ENCODE measurements around the gene CLEC1A.
"Not testable (repeated sequence)": the region's sequence is repeated elsewhere in the genome, so short reads cannot be mapped to it uniquely, and the experiment has no call there.

Gene CLEC1A

DNA sequence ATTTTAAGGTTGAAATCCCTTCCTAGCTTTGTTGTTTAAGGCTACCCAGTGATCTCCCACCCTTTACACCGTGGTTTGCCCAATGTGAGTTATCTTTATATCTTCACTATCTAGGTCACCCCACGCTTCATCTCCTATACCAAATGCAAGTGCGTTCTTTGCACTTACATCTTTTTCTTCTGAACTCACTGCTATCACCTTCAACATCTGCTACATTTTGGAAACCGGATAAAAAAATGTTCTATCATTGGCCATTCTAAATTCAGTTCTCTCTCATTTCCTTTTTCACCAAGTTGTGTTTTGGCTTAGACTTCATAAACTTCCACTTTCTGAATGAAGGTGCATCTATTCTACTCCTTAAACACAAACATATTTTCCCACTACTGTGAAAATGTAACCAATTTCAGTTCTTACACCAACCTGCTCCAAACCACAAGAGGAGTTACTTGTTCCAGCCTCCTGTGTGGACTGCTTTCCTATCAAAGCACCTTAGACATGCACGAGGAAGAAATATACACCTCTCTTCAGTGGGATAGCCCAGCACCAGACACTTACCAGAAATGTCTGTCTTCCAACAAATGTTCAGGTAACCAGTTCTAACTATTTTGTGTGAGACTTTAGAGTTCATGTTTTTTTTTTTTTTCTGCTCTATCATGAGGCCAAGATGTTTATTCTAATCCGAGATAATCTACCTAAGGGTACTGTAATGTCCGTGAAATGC is 46.4 kb downstream of the CLEC1A start:
- in situ Hi-C loops (cut with MboI; ENCODE audit: low sequenced_read_pairs), result no loop called here

DNA sequence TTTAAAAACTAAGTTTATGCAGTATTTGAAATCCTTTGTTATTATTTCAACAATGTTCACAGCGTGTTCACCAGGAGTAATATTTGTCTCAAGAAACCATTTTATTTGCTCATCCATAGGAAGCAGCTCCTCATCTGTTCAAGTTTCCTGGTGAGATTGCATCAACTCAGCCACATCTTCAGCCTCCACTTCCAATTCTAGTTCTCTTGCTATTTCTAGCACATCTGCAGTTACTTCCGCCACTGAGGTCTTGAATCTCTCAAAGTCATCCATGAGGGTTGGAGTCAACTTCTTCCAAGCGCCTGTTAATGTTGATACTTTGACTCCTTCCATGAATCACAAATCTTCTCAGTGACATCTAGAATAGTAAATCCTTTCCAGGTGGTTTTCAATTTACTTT is 50.3 kb downstream of the CLEC1A start:
- in situ Hi-C loops (cut with MboI; ENCODE audit: low sequenced_read_pairs), result no loop called here

DNA sequence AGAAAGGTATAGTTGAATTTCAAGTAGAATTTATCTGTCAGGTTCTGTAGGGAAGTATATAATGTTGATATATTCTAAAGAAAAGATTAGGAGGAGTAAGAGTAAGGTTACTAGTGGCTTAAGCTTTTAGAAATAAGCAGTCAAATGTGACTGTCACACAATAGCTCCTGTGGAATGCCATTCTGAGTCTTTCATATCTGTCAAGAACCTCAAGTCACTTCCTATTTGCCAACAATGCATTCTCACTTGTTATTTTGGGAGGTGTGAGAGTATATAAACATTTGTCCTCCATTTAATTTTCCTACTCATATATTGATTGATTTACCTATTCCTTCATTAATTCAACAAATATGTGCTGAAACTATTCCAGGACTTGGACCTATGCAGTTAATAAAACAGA is 56.6 kb downstream of the CLEC1A start:
- in situ Hi-C loops (cut with MboI; ENCODE audit: low sequenced_read_pairs), result no loop called here

DNA sequence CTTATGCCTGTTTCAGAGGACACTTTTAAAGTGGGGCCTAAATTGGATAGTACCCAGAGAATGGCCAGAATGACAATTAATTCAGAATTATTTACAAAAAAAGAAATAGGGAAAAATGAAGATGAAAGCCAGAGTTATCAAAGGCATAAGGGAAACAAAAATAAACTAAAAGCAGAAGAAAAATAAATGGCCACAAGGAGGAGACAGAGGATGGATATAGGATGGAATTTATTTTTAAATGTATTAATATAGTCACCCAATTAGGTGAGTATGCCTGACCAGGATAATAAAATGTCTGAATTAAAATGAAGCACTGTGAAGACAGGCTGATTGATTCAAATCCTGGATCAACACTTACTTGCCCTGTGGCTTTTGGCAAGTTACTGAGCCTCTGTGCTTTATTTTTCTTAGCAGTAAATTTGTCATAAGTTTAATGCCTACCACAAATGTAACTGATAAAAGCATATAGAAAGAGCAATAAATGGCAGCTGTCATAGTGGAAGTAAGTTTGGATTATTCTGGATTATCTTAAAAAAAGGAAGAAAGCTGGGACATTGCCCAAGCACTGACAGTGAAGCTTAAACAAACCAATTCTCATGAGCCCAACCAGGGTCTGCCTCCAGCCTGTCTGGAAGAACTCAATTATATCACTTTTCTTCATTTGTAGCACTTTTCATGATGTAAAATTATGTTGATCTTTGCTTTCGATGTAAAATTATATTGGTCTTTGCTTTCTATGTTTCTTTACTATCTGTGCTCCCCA is 64.8 kb downstream of the CLEC1A start:
- in situ Hi-C loops (cut with MboI; ENCODE audit: low sequenced_read_pairs), result no loop called here

DNA sequence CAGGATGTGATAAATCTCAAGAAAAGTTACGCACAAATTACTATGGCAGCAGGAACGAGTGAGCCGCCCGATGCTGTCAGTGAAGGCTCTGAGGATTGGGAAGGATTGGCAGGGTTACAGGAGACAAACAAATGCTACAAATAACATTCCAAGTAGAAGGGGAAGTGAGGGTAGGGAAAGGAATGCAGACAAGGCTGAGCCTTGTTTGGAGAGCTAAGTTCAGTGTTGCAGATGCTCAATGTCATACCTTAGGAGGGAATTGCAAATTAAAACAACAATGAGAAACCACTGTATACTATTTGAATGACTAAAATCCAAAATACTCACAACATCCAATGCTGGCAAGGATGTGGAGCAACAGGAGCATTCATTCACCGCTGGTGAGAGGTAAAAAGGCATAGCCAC is 67.0 kb downstream of the CLEC1A start:
- in situ Hi-C loops (cut with MboI; ENCODE audit: low sequenced_read_pairs), result no loop called here

DNA sequence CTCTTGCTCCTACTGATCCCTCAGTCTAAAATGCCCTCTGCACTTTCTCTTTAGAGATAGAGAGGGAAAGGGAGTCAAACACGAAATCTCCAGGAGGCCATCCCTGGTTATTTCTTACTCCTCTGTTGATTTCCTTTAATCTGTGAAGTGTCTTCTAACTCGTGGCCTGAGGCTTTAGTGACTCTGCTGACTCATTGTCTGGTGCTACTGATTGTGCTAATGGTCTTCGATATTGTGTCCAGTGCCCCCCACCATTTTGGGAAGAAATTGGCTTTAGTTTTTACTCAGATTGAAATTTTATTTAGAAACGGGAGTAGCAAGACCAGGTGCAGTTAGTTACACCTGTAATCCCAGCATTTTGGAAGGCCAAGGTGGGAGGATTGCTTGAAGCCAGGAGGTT is 67.5 kb downstream of the CLEC1A start:
- in situ Hi-C loops (cut with MboI; ENCODE audit: low sequenced_read_pairs), result no loop called here

DNA sequence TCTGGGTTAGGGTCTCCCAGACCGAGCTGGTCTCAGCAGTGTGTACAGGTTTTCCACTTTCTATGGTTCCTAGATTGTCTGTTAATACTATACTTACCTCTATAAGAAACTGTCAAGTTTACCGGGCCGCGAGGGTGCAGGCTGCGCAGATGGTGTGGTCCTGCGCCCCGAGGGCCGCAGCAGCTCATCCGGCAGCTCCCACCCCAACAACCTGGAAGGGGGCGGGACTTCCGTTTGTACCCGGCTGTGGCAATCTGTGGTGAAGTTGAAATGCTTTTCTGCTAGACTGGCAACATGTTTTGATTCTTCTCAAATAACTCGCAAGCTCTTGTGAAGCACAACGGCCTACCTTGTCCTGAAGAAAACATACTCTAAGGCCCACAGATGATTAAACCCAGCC is 68.3 kb downstream of the CLEC1A start, which contains the start of gene CLEC9A:
Gene CLEC9A, plus strand, starts transcription at position 237 of the 400 bp plus-strand sequence. CDS start 22,006 bp downstream, outside the sequence.
- in situ Hi-C loops (cut with MboI; ENCODE audit: low sequenced_read_pairs), result no loop called here

DNA sequence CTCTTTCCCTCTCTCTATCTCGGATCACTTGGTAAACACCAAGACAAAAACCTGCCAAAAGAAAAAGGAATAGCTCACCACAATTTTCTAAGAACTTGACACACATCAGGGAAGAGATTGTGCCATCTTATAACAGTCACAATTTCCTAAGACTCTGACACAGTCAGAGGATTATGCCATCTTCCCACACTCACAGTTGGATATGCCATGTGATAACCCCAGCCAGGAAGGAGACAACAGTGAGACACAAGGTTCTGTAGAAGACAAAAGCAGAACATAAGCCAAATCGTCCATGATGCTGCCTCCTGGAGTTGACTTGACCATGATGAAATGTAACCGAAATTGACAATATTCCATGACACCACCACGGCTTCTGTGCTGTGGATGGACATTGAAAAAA is 71.1 kb downstream of the CLEC1A start:
- in situ Hi-C loops (cut with MboI; ENCODE audit: low sequenced_read_pairs), result no loop called here

DNA sequence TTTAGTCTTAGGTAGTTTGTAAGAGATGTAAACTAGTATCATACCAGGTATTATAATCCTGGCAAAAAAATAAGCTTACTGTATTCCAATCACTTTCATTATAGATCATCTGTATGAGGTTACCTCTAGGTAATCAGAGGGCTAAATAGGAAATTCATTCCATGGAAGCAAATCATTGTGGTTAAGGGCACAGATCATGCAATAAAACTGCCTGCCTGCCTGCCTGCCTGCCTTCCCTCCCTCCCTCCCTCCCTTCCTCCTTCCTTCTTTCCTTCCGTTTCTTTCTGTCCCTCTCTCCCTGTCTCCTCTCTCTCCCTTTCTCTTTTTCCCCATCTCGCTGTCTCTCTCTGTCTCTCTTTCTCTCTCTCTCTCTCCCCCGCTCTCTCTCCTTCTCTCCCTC is 71.5 kb downstream of the CLEC1A start:
- in situ Hi-C loops (cut with MboI; ENCODE audit: low sequenced_read_pairs), result no loop called here

DNA sequence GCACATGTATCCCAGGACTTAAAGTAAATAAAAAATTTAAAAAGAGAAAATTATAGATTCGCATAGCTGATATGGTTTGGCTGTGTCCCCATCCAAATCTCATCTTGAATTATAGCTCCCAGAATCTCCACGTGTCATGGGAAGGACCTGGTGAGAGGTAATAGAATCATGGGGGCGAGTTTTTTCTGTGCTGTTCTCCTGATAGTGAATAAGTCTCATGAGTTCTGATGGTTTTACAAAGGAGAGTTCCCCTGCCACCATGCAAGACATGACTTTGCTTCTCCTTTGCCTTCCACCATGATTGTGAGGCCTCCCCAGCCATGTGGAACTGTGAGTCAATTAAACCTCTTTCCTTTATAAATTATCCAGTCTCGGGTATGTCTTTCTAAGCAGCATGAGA is 72.1 kb downstream of the CLEC1A start:
- in situ Hi-C loops (cut with MboI; ENCODE audit: low sequenced_read_pairs), result not testable (repeated sequence)

DNA sequence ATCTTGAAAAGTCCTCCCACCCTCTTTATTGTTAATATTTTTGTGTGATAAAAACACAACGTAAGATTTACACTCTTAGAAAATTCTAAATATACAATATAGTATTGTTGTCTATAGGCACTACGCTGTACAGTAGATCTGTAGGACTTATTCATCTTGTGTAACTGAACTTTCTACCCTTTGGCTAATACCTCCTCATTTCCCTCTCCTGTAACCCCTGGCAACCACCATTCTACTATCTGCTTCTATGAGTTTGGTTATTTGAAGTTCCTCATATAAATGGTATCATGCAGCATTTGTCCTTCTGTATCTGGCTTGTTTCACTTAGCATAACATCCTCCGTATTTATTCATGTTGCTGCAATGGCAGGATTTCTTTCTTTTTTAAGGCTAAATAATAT is 73.5 kb downstream of the CLEC1A start:
- in situ Hi-C loops (cut with MboI; ENCODE audit: low sequenced_read_pairs), result no loop called here

DNA sequence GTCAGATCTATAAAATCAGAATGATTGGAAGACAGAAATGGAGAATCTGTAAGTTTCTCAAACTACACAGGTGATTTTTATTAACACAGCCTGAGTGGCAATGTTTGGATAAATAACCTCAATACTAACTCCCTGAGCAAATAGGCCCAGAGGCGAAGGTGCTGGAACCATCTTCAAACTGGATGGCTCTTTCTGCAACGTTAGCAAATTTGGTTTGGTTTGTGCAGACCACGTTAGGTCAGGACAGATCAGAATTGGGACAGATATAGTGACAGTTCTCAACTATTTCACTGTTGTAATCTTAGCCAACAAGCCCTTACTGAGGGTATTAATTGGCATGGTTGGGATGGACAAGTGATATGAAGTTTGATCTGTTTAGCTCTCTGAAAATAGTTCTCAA is 77.4 kb downstream of the CLEC1A start:
- in situ Hi-C loops (cut with MboI; ENCODE audit: low sequenced_read_pairs), result no loop called here
